GM12878 (cell line): ENCODE results near the gene CALB2. TPM values are rescaled to one million over a fixed set of nuclear protein-coding genes. Genes with fewer than 3 reads are reported as not detected.

Experiments
- ATAC-seq: fragments of 200-7000 bp; cut with Tn5 transposase; 3 replicates; pipeline ENCODE4 v1.9.1; 2020; ENCODE audit warnings: mild to moderate bottlenecking, moderate library complexity
- BruUV-seq: library from RNA; stranded (reverse); fragments of 400-500 nt; replicated peaks from 2 replicates; lab custom pipeline; 2021; lab: Mats Ljungman, UMichigan
- CTCF ChIA-PET: fragments of 300-600 bp; sonication (Branson Sonifier 250); formaldehyde crosslinking; extraction: SDS; loops from one replicate; lab custom pipeline; 2021; ENCODE audit warnings: inconsistent platforms; lab: Yijun Ruan, JAX
- POLR2A ChIA-PET: fragments of 350-600 bp; formaldehyde crosslinking; extraction: SDS; loops from one replicate; lab custom pipeline; 2021; ENCODE audit warnings: inconsistent platforms; lab: Charles Lee
- RAD21 ChIA-PET: fragments of 300-600 bp; sonication (Branson Sonifier 250); formaldehyde crosslinking; loops from one replicate; lab custom pipeline; 2023; ENCODE audit warnings: antibody characterized with exemption; ENCODE audit not compliant: unreplicated experiment; lab: Charles Lee
- SMC1A ChIA-PET: fragments of 300-600 bp; sonication (Branson Sonifier 250); formaldehyde crosslinking; loops from one replicate; lab custom pipeline; 2023; ENCODE audit not compliant: unreplicated experiment, uncharacterized antibody; lab: Charles Lee
- DNase-seq: peaks from one replicate; pipeline ENCODE4 v3.0.0-alpha.2; 2011; ENCODE audit warnings: low read depth, low spot score
- FAIRE-seq: peaks from 3 replicates; lab custom pipeline; 2011; peaks lifted over from hg19 to GRCh38; lab: Jason Lieb, UNC
- H2AFZ ChIP-seq: 2 replicates; pipeline ENCODE4 v1.6.0; 2011; ENCODE audit warnings: low read depth, low read length, control low read depth; ENCODE audit not compliant: control insufficient read depth
- H3K27ac ChIP-seq: 2 replicates; pipeline ENCODE4 v1.5.1; 2011; ENCODE audit warnings: control low read depth; ENCODE audit not compliant: control insufficient read depth, insufficient read depth
- H3K27me3 ChIP-seq, 2 experiments: replicated peaks in 1 of 2; 2 replicates each; pipeline versions ENCODE4 v1.6.0 to v1.6.1; 2011; ENCODE audit warnings: low read length in 1 of 2; ENCODE audit not compliant: control insufficient read depth in 2 of 2, insufficient read depth in 2 of 2
- H3K36me3 ChIP-seq, 2 experiments: 2 replicates each; pipeline ENCODE4 v1.5.1; 2011; ENCODE audit warnings: low read length in 1 of 2; ENCODE audit not compliant: control insufficient read depth in 2 of 2, insufficient read depth in 2 of 2
- H3K4me1 ChIP-seq: 2 replicates; pipeline ENCODE4 v1.6.1; 2011; ENCODE audit warnings: mild to moderate bottlenecking, low read length, moderate library complexity, mixed read lengths; ENCODE audit not compliant: control insufficient read depth, insufficient read depth
- H3K4me2 ChIP-seq: 2 replicates; pipeline ENCODE4 v1.6.0; 2011; ENCODE audit warnings: control low read depth; ENCODE audit not compliant: control insufficient read depth, insufficient read depth
- H3K4me3 ChIP-seq: fragments of 200-600 bp; sonication (generic); 2 replicates; pipeline ENCODE4 v1.5.1; 2016
- H3K79me2 ChIP-seq: 2 replicates; pipeline ENCODE4 v1.6.0; 2011; ENCODE audit warnings: low read length; ENCODE audit not compliant: control insufficient read depth, insufficient read depth
- H3K9ac ChIP-seq: 2 replicates; pipeline ENCODE4 v1.8.0; 2011; ENCODE audit warnings: low read length, control low read depth, mixed read lengths; ENCODE audit not compliant: control insufficient read depth, insufficient read depth
- H3K9me3 ChIP-seq: replicated peaks from 3 replicates; pipeline ENCODE4 v1.5.1; 2011; ENCODE audit warnings: mild to moderate bottlenecking, low read length; ENCODE audit not compliant: control insufficient read depth, insufficient read depth
- H4K20me1 ChIP-seq: 2 replicates; pipeline ENCODE4 v1.6.0; 2011; ENCODE audit not compliant: control insufficient read depth, insufficient read depth
- HDGF ChIP-seq: fragments of 450-650 bp; IDR thresholded peaks from 2 replicates; pipeline ENCODE4 v1.6.1; 2016; ENCODE audit warnings: antibody characterized with exemption
- IRF4 ChIP-seq: IDR thresholded peaks from 2 replicates; pipeline ENCODE4 v1.6.1; 2011; ENCODE audit warnings: low read depth, low read length
- JUNB ChIP-seq: IDR thresholded peaks from 2 replicates; pipeline ENCODE4 v1.6.1; 2016; ENCODE audit warnings: antibody characterized with exemption, mild to moderate bottlenecking
- MYB ChIP-seq: fragments of 150-350 bp; IDR thresholded peaks from 2 replicates; pipeline ENCODE4 v1.6.1; 2014; ENCODE audit warnings: mild to moderate bottlenecking, low read depth, low read length, borderline replicate concordance
- NFYB ChIP-seq: IDR thresholded peaks from 2 replicates; pipeline ENCODE4 v1.6.1; 2011; ENCODE audit warnings: low read depth, mild to moderate bottlenecking, low read length, improper control_type of control experiment, moderate library complexity; ENCODE audit not compliant: insufficient read depth
- RCOR1 ChIP-seq: conservative IDR thresholded peaks from 2 replicates; pipeline ENCODE4 v1.6.1; 2012; ENCODE audit warnings: low read depth, low read length, improper control_type of control experiment
- SPI1 ChIP-seq: IDR thresholded peaks from 2 replicates; pipeline ENCODE4 v1.6.1; 2011; ENCODE audit warnings: low read depth, mild to moderate bottlenecking, low read length, moderate library complexity, borderline replicate concordance; ENCODE audit not compliant: insufficient read depth
- STAT1 ChIP-seq: fragments of 450-650 bp; conservative IDR thresholded peaks from 2 replicates; pipeline ENCODE4 v1.6.1; 2014; ENCODE audit warnings: antibody characterized with exemption, mild to moderate bottlenecking
- ZNF622 ChIP-seq: fragments of 450-650 bp; IDR thresholded peaks from 2 replicates; pipeline ENCODE4 v1.6.1; 2017; ENCODE audit warnings: mild to moderate bottlenecking, inconsistent platforms
- ZSCAN29 ChIP-seq: fragments of 450-650 bp; IDR thresholded peaks from 2 replicates; pipeline ENCODE4 v1.6.1; 2017; ENCODE audit warnings: mild to moderate bottlenecking, moderate library complexity
- ZZZ3 ChIP-seq: IDR thresholded peaks from 2 replicates; pipeline ENCODE4 v1.6.1; 2011; ENCODE audit warnings: low read depth; ENCODE audit not compliant: control insufficient read depth, insufficient read length
- WGBS: methylation state at CpG from one replicate; pipeline ENCODE4 v1.1.6; 2016; ENCODE audit warnings: low lambda C conversion rate; ENCODE audit not compliant: insufficient replicate concordance, insufficient coverage; ENCODE audit errors: missing lambda C conversion rate; 5-methylcytosine and 5-hydroxymethylcytosine counted together
- in situ Hi-C: fragments of 300-500 bp; cut with MboI; formaldehyde crosslinking; loops from 9 replicates; pipeline ENCODE4 v1.14.3; 2018; ENCODE audit warnings: mixed read lengths
- intact Hi-C: fragments of 100-400 bp; cut with micrococcal nuclease; formaldehyde crosslinking; loops from one replicate; pipeline ENCODE4 v1.14.2; 2022; ENCODE audit not compliant: unreplicated experiment
- polyA plus RNA-seq, 11 experiments: library from polyadenylated mRNA; depleted of rRNA in 4 of 11; unstranded in 6 of 11; stranded (reverse) in 5 of 11; fragments of >200 nt; fragmentation: Nextera tagmentation in 4 of 11; fragmentation: Illumina TruSeq in 1 of 11; extraction: Ambion mirVana in 4 of 11; extraction: Trizol in 1 of 11; gene quantifications; 1 replicate in 1 of 11; 2 replicates in 10 of 11; pipeline versions ENCODE4 v1.2.1 to v1.2.3, GENCODE V29; 2011 to 2016; ENCODE audit warnings: inconsistent platforms in 2 of 11, missing spikeins in 2 of 11, low read depth in 1 of 11
- total RNA-seq, 4 experiments: library from RNA; depleted of rRNA in 3 of 4; stranded (reverse); fragments of >200 nt in 3 of 4; fragmentation: Illumina TruSeq in 1 of 4; extraction: Trizol in 1 of 4; gene quantifications; 2 replicates each; pipeline versions ENCODE4 v1.2.1 to v1.2.3, GENCODE V29; 2013 to 2021
- TF ChIP-seq, protein P1 (sequence below): fragments of 450-650 bp; IDR thresholded peaks from 2 replicates; pipeline ENCODE4 v1.6.1; 2017; ENCODE audit warnings: mild to moderate bottlenecking, moderate library complexity
- TF ChIP-seq, protein P2 (sequence below): IDR thresholded peaks from 2 replicates; pipeline ENCODE4 v1.6.1; 2012; ENCODE audit warnings: low read depth, low read length, improper control_type of control experiment
- TF ChIP-seq, protein P3 (sequence below): fragments of 150-350 bp; IDR thresholded peaks from 2 replicates; pipeline ENCODE4 v1.6.1; 2014; ENCODE audit warnings: mild to moderate bottlenecking, low read depth, low read length
- TF ChIP-seq, protein P4 (sequence below): IDR thresholded peaks from 2 replicates; pipeline ENCODE4 v1.6.1; 2011; ENCODE audit warnings: borderline replicate concordance, low read depth, mild to moderate bottlenecking, moderate library complexity, low read length; ENCODE audit not compliant: insufficient read depth, poor library complexity, severe bottlenecking

CALB2 gene
- total and polyA plus RNA-seq, 10 of the 15 experiments (the other 5 are each of a cell fraction or from before 2014, with no cell fraction given) = not detected

DNA sequence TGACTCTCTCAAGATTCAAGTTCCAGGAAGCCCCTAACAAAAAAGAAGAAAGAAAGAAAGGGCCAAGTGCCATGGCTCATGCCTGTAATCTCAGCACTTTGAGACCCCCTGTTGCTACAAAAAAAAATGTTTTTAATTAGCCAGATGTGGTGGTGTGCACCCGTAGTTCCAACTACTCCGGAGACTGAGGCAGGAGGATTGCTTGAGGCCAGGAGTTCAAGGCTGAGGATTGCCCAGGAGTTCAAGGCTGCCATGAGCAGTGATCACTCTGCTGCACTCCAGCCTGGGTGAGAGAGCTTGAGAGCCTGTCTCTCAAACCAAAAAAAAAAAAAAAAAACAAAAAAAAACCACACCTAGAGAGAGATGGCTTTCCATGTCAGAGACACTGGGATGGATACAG lies 64.5 kb downstream of the CALB2 start (continued):
- TF ChIP-seq, protein P1, sequence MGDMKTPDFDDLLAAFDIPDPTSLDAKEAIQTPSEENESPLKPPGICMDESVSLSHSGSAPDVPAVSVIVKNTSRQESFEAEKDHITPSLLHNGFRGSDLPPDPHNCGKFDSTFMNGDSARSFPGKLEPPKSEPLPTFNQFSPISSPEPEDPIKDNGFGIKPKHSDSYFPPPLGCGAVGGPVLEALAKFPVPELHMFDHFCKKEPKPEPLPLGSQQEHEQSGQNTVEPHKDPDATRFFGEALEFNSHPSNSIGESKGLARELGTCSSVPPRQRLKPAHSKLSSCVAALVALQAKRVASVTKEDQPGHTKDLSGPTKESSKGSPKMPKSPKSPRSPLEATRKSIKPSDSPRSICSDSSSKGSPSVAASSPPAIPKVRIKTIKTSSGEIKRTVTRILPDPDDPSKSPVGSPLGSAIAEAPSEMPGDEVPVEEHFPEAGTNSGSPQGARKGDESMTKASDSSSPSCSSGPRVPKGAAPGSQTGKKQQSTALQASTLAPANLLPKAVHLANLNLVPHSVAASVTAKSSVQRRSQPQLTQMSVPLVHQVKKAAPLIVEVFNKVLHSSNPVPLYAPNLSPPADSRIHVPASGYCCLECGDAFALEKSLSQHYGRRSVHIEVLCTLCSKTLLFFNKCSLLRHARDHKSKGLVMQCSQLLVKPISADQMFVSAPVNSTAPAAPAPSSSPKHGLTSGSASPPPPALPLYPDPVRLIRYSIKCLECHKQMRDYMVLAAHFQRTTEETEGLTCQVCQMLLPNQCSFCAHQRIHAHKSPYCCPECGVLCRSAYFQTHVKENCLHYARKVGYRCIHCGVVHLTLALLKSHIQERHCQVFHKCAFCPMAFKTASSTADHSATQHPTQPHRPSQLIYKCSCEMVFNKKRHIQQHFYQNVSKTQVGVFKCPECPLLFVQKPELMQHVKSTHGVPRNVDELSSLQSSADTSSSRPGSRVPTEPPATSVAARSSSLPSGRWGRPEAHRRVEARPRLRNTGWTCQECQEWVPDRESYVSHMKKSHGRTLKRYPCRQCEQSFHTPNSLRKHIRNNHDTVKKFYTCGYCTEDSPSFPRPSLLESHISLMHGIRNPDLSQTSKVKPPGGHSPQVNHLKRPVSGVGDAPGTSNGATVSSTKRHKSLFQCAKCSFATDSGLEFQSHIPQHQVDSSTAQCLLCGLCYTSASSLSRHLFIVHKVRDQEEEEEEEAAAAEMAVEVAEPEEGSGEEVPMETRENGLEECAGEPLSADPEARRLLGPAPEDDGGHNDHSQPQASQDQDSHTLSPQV = no peak
- no peak for TF ChIP-seq RCOR1

DNA sequence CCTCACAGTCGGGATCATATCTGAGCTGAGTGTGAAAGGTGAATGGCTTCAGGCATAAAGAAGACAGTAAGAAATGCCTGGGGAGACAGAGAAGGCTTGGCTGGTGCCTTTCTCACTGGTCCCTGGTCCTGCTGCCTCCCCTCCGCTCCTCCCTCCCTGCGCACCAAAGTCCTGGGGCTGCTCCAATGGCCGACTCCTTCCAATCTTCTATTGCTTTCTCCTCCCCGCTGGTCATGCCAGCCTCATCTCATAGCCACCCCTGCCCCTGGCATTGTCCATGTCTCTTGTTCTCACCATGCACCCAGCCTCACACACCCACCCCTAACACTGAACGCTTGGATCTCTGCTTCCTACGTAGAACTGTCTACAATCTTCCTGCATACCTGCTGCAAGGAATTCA lies 65.3 kb downstream of the CALB2 start:
- DNase-seq = no peak
- no peak overlapping the region for H3K4me2 ChIP-seq
- H3K9ac ChIP-seq = no peak overlapping the region
- no peaks in the 10 kb centered on the region for H3K9me3 ChIP-seq
- H3K4me1 ChIP-seq = no peaks in the 10 kb centered on the region
- intact Hi-C loops (no loop called here), in situ Hi-C loops (no loop called here)
- ChIA-PET SMC1A (interaction anchor here (1.1 kb wide), 1 partner anchor 135 kb away, joined by 3 read pairs; the partner anchor contains the start of gene CMTR2), POLR2A (no interaction called here), CTCF (interaction anchor here (1.0 to 1.6 kb wide), 3 partner anchors 11 to 75 kb away, joined by 3 to 5 read pairs (median 5); no protein-coding TSS in a partner anchor), RAD21 (interaction anchor here (0.6 kb wide), 1 partner anchor 13 kb away, joined by 4 read pairs; no protein-coding TSS in a partner anchor)
- no peak overlapping the region for H2AFZ ChIP-seq
- 33% methylated on average over 7 of the region's 7 CpGs for WGBS
- no peak overlapping the region for H3K4me3 ChIP-seq
- no peak for FAIRE-seq
- no peak overlapping the region for H3K27ac ChIP-seq
- no peaks in the 10 kb centered on the region; a peak in 1 of 4 replicates for H3K27me3 ChIP-seq
- H4K20me1 ChIP-seq = no peaks in the 10 kb centered on the region
- no peak for ATAC-seq
- TF ChIP-seq IRF4 = no peak
- no peak for TF ChIP-seq ZSCAN29
- TF ChIP-seq JUNB = no peak
- TF ChIP-seq STAT1 = no peak
- TF ChIP-seq, protein P2, sequence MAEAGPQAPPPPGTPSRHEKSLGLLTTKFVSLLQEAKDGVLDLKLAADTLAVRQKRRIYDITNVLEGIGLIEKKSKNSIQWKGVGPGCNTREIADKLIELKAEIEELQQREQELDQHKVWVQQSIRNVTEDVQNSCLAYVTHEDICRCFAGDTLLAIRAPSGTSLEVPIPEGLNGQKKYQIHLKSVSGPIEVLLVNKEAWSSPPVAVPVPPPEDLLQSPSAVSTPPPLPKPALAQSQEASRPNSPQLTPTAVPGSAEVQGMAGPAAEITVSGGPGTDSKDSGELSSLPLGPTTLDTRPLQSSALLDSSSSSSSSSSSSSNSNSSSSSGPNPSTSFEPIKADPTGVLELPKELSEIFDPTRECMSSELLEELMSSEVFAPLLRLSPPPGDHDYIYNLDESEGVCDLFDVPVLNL = no peak
- no peak for TF ChIP-seq MYB
- TF ChIP-seq HDGF = no peak
- no peak for TF ChIP-seq SPI1
- no peak for TF ChIP-seq NFYB
- TF ChIP-seq ZZZ3 = no peak
- TF ChIP-seq, protein P3, sequence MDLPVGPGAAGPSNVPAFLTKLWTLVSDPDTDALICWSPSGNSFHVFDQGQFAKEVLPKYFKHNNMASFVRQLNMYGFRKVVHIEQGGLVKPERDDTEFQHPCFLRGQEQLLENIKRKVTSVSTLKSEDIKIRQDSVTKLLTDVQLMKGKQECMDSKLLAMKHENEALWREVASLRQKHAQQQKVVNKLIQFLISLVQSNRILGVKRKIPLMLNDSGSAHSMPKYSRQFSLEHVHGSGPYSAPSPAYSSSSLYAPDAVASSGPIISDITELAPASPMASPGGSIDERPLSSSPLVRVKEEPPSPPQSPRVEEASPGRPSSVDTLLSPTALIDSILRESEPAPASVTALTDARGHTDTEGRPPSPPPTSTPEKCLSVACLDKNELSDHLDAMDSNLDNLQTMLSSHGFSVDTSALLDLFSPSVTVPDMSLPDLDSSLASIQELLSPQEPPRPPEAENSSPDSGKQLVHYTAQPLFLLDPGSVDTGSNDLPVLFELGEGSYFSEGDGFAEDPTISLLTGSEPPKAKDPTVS = no peak
- TF ChIP-seq, protein P4, sequence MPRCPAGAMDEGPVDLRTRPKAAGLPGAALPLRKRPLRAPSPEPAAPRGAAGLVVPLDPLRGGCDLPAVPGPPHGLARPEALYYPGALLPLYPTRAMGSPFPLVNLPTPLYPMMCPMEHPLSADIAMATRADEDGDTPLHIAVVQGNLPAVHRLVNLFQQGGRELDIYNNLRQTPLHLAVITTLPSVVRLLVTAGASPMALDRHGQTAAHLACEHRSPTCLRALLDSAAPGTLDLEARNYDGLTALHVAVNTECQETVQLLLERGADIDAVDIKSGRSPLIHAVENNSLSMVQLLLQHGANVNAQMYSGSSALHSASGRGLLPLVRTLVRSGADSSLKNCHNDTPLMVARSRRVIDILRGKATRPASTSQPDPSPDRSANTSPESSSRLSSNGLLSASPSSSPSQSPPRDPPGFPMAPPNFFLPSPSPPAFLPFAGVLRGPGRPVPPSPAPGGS = no peak
- no peak for TF ChIP-seq ZNF622
- no peaks in the 10 kb centered on the region for H3K36me3 ChIP-seq
- no TSS peak for BruUV-seq
- no peaks in the 10 kb centered on the region for H3K79me2 ChIP-seq
